ENCODE results near the gene NKIRAS2. TPM values are rescaled to one million over a fixed set of nuclear protein-coding genes. Genes with fewer than 3 reads are reported as not detected.
"Not testable (repeated sequence)": the region's sequence is repeated elsewhere in the genome, so short reads cannot be mapped to it uniquely, and the experiment has no call there.

The NKIRAS2 gene
- total and polyA plus RNA-seq, 2 of the 13 experiments (the other 11 are each of a cell fraction or from before 2014, with no cell fraction given): 27.9 to 42.0 TPM

DNA sequence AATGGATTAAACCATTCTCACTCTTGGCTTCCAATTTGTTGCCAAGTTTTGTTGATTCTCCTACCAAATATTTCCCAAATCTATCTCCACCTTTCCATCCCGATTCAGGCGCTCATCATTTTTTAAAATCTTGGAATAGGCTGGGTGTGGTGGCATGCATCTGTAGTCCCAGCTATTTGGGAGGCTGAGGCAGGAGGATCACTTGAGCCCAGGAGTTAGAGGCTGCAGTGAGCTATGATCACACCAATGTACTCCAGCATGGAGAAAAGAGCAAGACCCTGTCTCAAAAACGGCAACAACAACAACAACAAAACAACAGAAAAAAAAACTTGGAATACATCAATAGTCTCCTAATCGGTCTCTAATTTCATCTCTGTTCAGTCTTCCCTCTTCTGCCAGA, 902 bp upstream of the NKIRAS2 start:
- H3K4me3 ChIP-seq (replicated peaks in 1 of 3; ENCODE audit: insufficient read depth in 1 of 3, low read depth in 2 of 3, low read length in 3 of 3): peak overlapping the region in 1 of 3 experiments; percentile 91; a peak in 1 of 6 replicates
- no peak overlapping the region for H2AFZ ChIP-seq (ENCODE audit: low read length)
- no peak for DNase-seq (ENCODE audit: low spot score)
- H4K20me1 ChIP-seq (ENCODE audit: insufficient read depth, low read length): no peaks in the 10 kb centered on the region
- FAIRE-seq: no peak
- peak overlapping the region; percentile 91 for H3K4me2 ChIP-seq (ENCODE audit: low read depth, low read length)
- no peak overlapping the region for H3K9ac ChIP-seq (ENCODE audit: insufficient read depth, low read depth, low read length)
- no peaks in the 10 kb centered on the region for H3K9me3 ChIP-seq (ENCODE audit: low read length)
- peaks cover 58% of the 10 kb centered on the region for H3K79me2 ChIP-seq (ENCODE audit: insufficient read depth, low read length)
- peaks cover 9 to 23% of the 10 kb centered on the region in 2 experiments for H3K36me3 ChIP-seq (replicated peaks in 1 of 2; ENCODE audit: control insufficient read depth in 1 of 2, insufficient read depth in 2 of 2, low read length in 2 of 2)
- H3K27ac ChIP-seq (ENCODE audit: extremely low read length, insufficient read depth, low read length): no peak overlapping the region
- WGBS (ENCODE audit: low lambda C conversion rate): 93% methylated on average over 4 of the region's 4 CpGs
- TF ChIP-seq HDAC2 (CRISPR knock-in tag; IDR thresholded peaks at IDR 0.05) (no peak), HDAC6 (IDR thresholded peaks at IDR 0.05; ENCODE audit: low read depth, low read length) (no peak), ELF4 (CRISPR knock-in tag; IDR thresholded peaks at IDR 0.05; ENCODE audit: borderline replicate concordance) (0 out of 2 replicates have a peak, but pooled peaks have one; percentile 9), SMAD3 (CRISPR knock-in tag; IDR thresholded peaks at IDR 0.05) (0 out of 2 replicates have a peak, but pooled peaks have one; percentile 40)
- TF ChIP-seq, protein P1, sequence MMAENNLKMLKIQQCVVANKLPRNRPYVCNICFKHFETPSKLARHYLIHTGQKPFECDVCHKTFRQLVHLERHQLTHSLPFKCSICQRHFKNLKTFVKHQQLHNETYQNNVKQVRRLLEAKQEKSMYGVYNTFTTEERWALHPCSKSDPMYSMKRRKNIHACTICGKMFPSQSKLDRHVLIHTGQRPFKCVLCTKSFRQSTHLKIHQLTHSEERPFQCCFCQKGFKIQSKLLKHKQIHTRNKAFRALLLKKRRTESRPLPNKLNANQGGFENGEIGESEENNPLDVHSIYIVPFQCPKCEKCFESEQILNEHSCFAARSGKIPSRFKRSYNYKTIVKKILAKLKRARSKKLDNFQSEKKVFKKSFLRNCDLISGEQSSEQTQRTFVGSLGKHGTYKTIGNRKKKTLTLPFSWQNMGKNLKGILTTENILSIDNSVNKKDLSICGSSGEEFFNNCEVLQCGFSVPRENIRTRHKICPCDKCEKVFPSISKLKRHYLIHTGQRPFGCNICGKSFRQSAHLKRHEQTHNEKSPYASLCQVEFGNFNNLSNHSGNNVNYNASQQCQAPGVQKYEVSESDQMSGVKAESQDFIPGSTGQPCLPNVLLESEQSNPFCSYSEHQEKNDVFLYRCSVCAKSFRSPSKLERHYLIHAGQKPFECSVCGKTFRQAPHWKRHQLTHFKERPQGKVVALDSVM (CRISPR knock-in tag; IDR thresholded peaks at IDR 0.05): peak; percentile 53; the same call in 1 of the 2 replicates
- peaks cover 0 to 3% of the 10 kb centered on the region in 2 experiments; a peak in 1 of 5 replicates for H3K27me3 ChIP-seq (ENCODE audit: control insufficient read depth in 1 of 2, insufficient read depth in 2 of 2, low read length in 2 of 2)
- ATAC-seq: no peak
- in situ Hi-C loops (cut with HindIII; ENCODE audit: extremely low pct_ligation_motif_present, low pct_unique_long_range_greater_than_20kb): loop anchor here (5.0 kb wide), 1 partner anchor 52 kb away; the partner anchor contains the start of gene CNP
- H3K4me1 ChIP-seq (ENCODE audit: insufficient read depth, low read length): peaks cover 62% of the 10 kb centered on the region
- intact Hi-C loops (cut with micrococcal nuclease; ENCODE audit: unreplicated experiment): no loop called here
- no TSS peak for BruUV-seq (replicated peaks)
- ChIA-PET CTCF (ENCODE audit: low intra/inter-chr PET ratio, low total read pairs) (no interaction called here), POLR2A (interaction anchor here (0.6 to 7.5 kb wide), 14 partner anchors 9 to 348 kb away, joined by 3 to 183 read pairs (median 10); partner anchors contain the start of genes ACLY and CNP)

DNA sequence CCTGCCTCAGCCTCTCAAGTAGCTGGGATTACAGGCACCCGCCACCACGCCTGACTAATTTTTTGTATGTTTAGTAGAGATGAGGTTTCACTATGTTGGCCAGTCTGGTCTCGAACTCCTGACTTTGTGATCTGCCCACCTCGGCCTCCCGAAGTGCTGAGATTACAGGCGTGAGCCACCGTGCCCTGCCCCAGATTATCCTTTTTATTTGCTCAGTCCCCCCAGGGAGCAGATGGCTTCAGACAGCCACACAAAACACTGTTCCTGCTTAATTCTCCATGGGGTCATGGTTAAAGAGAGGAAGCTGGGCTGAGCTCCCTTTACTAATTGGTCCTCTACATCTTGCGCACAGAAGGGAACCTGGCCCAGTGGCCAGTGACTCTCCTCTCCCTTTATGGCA, 955 bp downstream of the NKIRAS2 start:
- CTCF ChIA-PET (ENCODE audit: low intra/inter-chr PET ratio, low total read pairs); intact Hi-C loops (cut with micrococcal nuclease; ENCODE audit: unreplicated experiment); in situ Hi-C loops (cut with HindIII; ENCODE audit: extremely low pct_ligation_motif_present, low pct_unique_long_range_greater_than_20kb); ATAC-seq; H4K20me1 ChIP-seq (ENCODE audit: insufficient read depth, low read length); FAIRE-seq; H3K27ac ChIP-seq (ENCODE audit: extremely low read length, insufficient read depth, low read length); H3K27me3 ChIP-seq (ENCODE audit: control insufficient read depth in 1 of 2, insufficient read depth in 2 of 2, low read length in 2 of 2); H3K9me3 ChIP-seq (ENCODE audit: low read length); H2AFZ ChIP-seq (ENCODE audit: low read length); BruUV-seq (replicated peaks); DNase-seq (ENCODE audit: low spot score): not testable (repeated sequence)
- Histone ChIP-seq H3K36me3 (replicated peaks in 1 of 2; ENCODE audit: control insufficient read depth in 1 of 2, insufficient read depth in 2 of 2, low read length in 2 of 2) (peaks cover 9 to 27% of the 10 kb centered on the region in 2 experiments), H3K4me1 (ENCODE audit: insufficient read depth, low read length) (peaks cover 62% of the 10 kb centered on the region), H3K4me2 (ENCODE audit: low read depth, low read length) (peak overlapping the region; percentile 79), H3K79me2 (ENCODE audit: insufficient read depth, low read length) (peaks cover 40% of the 10 kb centered on the region), H3K4me3 (replicated peaks in 1 of 3; ENCODE audit: insufficient read depth in 1 of 3, low read depth in 2 of 3, low read length in 3 of 3) (peak overlapping the region; percentile 89 to 91 (median 89)), H3K9ac (ENCODE audit: insufficient read depth, low read depth, low read length) (peak overlapping the region; percentile 93)
- 50% methylated on average over 8 of the region's 8 CpGs for WGBS (ENCODE audit: low lambda C conversion rate)
- POLR2A ChIA-PET: interaction anchor here (1.3 to 7.5 kb wide), 6 partner anchors 8 to 102 kb away, joined by 4 to 183 read pairs (median 14); partner anchors contain the start of genes ACLY and CNP
- 0 out of 2 replicates have a peak, but pooled peaks have one; percentile 30 for TF ChIP-seq NRL (CRISPR knock-in tag; IDR thresholded peaks at IDR 0.05; ENCODE audit: borderline replicate concordance)

All from HepG2 (cell line).